NCI-H2196 treated with DMSO at 0.1 percent for 48 hours (cell line): ENCODE data around the gene AKAP3.

ENCODE experiments used
- DNase-seq: peaks from one replicate; lab custom pipeline; 2025; ENCODE audit not compliant: unreplicated experiment; lab: John Stamatoyannopoulos, UW

The AKAP3 gene

GRCh38 chr12:4603421-4603820 lies 45.4 kb downstream of the AKAP3 start:
- no peak for DNase-seq

GRCh38 chr12:4595881-4596280 lies 53.0 kb downstream of the AKAP3 start:
- DNase-seq, result no peak

GRCh38 chr12:4591180-4591687 lies 57.6 kb downstream of the AKAP3 start:
- no peak for DNase-seq

- no peak for DNase-seq
Measured at GRCh38 chr12:4589941-4590340, 58.9 kb downstream of the AKAP3 start.

- no peak for DNase-seq
Measured at GRCh38 chr12:4588916-4589315, 59.9 kb downstream of the AKAP3 start.

GRCh38 chr12:4587108-4587507 lies 61.7 kb downstream of the AKAP3 start:
- no peak for DNase-seq

- no peak for DNase-seq
Measured at GRCh38 chr12:4586500-4586899, 62.4 kb downstream of the AKAP3 start.

GRCh38 chr12:4584896-4585295 lies 64.0 kb downstream of the AKAP3 start:
- no peak for DNase-seq

GRCh38 chr12:4584281-4584680 lies 64.6 kb downstream of the AKAP3 start:
- no peak for DNase-seq

- DNase-seq, result no peak
Measured at GRCh38 chr12:4580281-4580688, 68.6 kb downstream of the AKAP3 start.

GRCh38 chr12:4579305-4580102 lies 69.3 kb downstream of the AKAP3 start:
- no peak for DNase-seq

- DNase-seq, result no peak
Measured at GRCh38 chr12:4572680-4573079, 76.2 kb downstream of the AKAP3 start.

GRCh38 chr12:4569261-4569660 lies 79.6 kb downstream of the AKAP3 start:
- no peak for DNase-seq

- no peak for DNase-seq
Measured at GRCh38 chr12:4567073-4567881, 81.6 kb downstream of the AKAP3 start.

GRCh38 chr12:4566474-4566873 lies 82.4 kb downstream of the AKAP3 start:
- DNase-seq, result no peak
